KMS-11 (cell line): ENCODE results near the gene AKNAD1.
A peak's percentile ranks its signal among the peaks of the same experiment; 100 is the strongest.

Experiments
- H2AFZ ChIP-seq: fragments of 200-600 bp; sonication (generic); 2 replicates; pipeline ENCODE4 v1.6.1; 2016; ENCODE audit warnings: antibody characterized with exemption, mixed run types, low read depth
- H3K27ac ChIP-seq: fragments of 200-600 bp; sonication (generic); 2 replicates; pipeline ENCODE4 v1.6.1; 2016; ENCODE audit warnings: mild to moderate bottlenecking, mixed run types
- H3K27me3 ChIP-seq: fragments of 200-600 bp; sonication (generic); 2 replicates; pipeline ENCODE4 v1.6.1; 2017; ENCODE audit warnings: mild to moderate bottlenecking, low read depth, mixed run types, moderate library complexity; ENCODE audit not compliant: insufficient read depth
- H3K36me3 ChIP-seq: fragments of 200-600 bp; sonication (generic); 2 replicates; pipeline ENCODE4 v1.6.1; 2017; ENCODE audit warnings: mild to moderate bottlenecking, mixed run types; ENCODE audit not compliant: insufficient read depth
- H3K4me1 ChIP-seq: fragments of 200-600 bp; sonication (generic); 2 replicates; pipeline ENCODE4 v1.6.1; 2016; ENCODE audit warnings: mild to moderate bottlenecking, low read depth, mixed run types; ENCODE audit not compliant: poor library complexity, severe bottlenecking
- H3K4me2 ChIP-seq: fragments of 200-600 bp; sonication (generic); 2 replicates; pipeline ENCODE4 v1.7.0; 2016; ENCODE audit warnings: mild to moderate bottlenecking, mixed run types
- H3K4me3 ChIP-seq: fragments of 200-600 bp; sonication (generic); IDR thresholded peaks from 2 replicates; pipeline ENCODE4 v1.6.1; 2017; ENCODE audit warnings: low read depth, low read length, mixed read lengths; ENCODE audit not compliant: insufficient read depth
- H3K79me2 ChIP-seq: fragments of 200-600 bp; sonication (generic); 2 replicates; pipeline ENCODE4 v1.6.1; 2016; ENCODE audit warnings: low read depth, mixed run types; ENCODE audit not compliant: insufficient read depth
- H3K9ac ChIP-seq: fragments of 200-600 bp; sonication (generic); 2 replicates; pipeline ENCODE4 v1.6.1; 2016; ENCODE audit warnings: mild to moderate bottlenecking, mixed run types
- H4K20me1 ChIP-seq: fragments of 200-600 bp; sonication (generic); 2 replicates; pipeline ENCODE4 v1.6.1; 2016; ENCODE audit warnings: mild to moderate bottlenecking, mixed run types; ENCODE audit not compliant: insufficient read depth
- TF ChIP-seq, protein P1 (sequence below): fragments of 200-600 bp; sonication (generic); conservative IDR thresholded peaks from 2 replicates; pipeline ENCODE4 v1.6.1; 2017; ENCODE audit warnings: low read depth, mild to moderate bottlenecking, antibody characterized with exemption, low read length, moderate library complexity, mixed read lengths

The AKNAD1 gene, protein sequence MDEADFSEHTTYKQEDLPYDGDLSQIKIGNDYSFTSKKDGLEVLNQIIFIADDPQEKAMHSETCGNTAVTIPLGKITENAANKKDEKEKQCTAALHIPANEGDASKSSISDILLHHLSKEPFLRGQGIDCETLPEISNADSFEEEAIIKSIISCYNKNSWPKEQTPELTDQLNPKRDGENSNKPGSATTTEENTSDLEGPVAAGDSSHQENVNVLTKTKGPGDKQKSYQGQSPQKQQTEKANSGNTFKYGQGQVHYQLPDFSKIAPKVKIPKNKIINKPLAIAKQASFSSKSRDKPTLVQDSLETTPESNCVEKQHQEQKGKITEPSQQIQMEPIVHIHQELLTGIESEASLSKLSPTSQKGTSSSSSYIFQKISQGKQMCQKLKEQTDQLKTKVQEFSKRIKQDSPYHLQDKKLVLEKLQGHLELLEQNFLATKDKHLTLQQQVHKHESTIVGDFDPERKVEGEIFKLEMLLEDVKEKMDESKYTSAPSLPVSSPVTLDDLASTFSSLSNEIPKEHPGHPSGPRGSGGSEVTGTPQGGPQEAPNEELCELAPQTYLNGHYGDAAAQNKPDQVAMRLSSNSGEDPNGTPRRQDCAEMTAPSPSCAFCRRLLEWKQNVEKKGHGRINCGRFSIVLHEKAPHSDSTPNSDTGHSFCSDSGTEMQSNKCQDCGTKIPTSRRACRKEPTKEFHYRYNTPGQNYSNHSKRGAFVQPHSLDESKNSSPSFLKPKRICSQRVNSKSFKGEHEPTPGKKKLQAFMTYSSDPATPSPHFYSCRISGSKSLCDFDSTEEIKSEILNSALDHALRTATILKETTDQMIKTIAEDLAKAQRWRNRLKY

DNA sequence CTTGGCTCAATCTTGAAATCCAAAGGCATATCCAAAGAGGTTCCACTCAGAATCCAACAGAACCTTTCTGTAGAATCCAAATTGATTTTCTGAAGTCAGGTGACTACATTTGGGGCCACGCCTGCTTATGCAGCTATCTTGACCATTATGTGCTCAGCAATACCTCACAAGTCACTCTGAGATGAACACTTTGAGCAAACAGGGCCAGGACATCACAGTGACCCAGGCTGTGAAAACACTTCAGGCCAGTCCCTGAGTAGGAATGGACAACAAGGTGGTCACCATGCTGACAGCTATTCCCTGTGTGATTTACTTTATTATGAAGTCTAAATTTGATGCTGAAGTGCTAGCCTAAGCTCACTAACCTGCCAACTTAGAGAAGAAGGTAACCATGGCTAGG is at the start of gene AKNAD1:
AKNAD1 (minus strand) TSS at position 101 of the 400 bp plus-strand sequence. CDS start 4,430 bp downstream, outside the sequence.
- Histone ChIP-seq H3K4me2 (no peak within 1 kb of the TSS), H3K36me3 (no peaks in the 10 kb centered on the region), H2AFZ (no peak within 1 kb of the TSS), H3K27ac (no peak within 1 kb of the TSS), H4K20me1 (no peaks in the 10 kb centered on the region), H3K27me3 (no peaks in the 10 kb centered on the region), H3K9ac (no peak within 1 kb of the TSS), H3K79me2 (no peaks in the 10 kb centered on the region), H3K4me1 (no peaks in the 10 kb centered on the region), H3K4me3 (no peak within 1 kb of the TSS)
- TF ChIP-seq, protein P1, sequence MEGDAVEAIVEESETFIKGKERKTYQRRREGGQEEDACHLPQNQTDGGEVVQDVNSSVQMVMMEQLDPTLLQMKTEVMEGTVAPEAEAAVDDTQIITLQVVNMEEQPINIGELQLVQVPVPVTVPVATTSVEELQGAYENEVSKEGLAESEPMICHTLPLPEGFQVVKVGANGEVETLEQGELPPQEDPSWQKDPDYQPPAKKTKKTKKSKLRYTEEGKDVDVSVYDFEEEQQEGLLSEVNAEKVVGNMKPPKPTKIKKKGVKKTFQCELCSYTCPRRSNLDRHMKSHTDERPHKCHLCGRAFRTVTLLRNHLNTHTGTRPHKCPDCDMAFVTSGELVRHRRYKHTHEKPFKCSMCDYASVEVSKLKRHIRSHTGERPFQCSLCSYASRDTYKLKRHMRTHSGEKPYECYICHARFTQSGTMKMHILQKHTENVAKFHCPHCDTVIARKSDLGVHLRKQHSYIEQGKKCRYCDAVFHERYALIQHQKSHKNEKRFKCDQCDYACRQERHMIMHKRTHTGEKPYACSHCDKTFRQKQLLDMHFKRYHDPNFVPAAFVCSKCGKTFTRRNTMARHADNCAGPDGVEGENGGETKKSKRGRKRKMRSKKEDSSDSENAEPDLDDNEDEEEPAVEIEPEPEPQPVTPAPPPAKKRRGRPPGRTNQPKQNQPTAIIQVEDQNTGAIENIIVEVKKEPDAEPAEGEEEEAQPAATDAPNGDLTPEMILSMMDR: no peak

DNA sequence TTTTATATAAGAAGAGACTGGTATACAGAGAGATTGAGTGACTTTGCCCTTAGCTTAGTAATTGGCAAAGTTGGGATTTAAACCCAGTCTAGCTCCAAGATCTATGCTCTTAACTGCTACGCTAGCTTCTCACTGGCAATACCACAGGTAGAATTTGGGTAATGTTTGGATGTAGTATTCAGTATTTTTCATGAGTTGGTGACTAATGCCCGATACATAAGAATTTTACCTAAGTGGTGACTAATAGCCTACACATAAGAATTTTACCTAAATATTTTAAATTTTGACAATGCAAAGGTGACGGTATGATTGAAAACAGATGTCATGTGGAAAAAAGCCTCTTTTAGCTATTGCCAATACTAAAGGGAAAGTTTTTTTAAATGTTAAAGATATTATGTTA is 44.2 kb upstream of the AKNAD1 start:
- Histone ChIP-seq H2AFZ (no peak overlapping the region), H3K4me2 (no peak overlapping the region), H3K27me3 (no peaks in the 10 kb centered on the region), H3K9ac (no peak overlapping the region), H4K20me1 (no peaks in the 10 kb centered on the region), H3K4me1 (no peaks in the 10 kb centered on the region), H3K36me3 (no peaks in the 10 kb centered on the region), H3K79me2 (no peaks in the 10 kb centered on the region), H3K4me3 (no peak overlapping the region), H3K27ac (no peak overlapping the region)
- TF ChIP-seq, protein P1: no peak

DNA sequence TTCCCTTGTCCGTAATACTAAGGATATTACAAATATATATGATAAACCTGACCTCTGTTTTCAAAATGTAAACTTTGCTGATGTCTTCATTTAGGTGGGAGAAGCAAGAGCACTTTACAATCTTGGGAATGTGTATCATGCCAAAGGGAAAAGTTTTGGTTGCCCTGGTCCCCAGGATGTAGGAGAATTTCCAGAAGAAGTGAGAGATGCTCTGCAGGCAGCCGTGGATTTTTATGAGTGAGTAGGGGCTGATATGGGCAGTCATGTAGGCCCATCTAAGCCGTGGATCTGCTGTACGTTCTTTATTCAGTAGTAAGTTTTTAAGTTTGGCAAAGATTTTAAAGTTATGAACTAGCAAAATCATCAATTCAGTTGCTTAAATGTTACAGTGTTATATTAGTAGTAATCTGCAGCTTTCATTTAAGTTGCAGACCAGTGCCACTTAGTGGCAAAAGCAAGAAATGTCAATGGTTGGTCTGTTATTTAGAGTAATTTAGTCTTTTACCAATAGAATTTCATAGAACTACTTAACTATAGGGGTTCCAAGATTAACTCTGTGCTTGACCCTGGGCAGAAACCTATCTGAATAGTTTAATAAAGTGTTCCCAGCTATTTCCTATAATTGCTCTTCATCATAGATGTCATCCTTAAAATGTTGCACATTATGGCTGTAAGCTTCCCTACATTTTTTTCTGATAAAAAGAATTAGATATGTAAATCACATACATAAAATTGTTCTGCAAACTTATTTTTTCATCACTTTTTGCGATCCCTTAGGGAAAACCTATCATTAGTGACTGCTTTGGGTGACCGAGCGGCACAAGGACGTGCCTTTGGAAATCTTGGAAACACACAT is 41.2 kb upstream of the AKNAD1 start:
- H3K36me3 ChIP-seq: no peaks in the 10 kb centered on the region
- no peak overlapping the region for H3K27ac ChIP-seq
- no peaks in the 10 kb centered on the region for H3K27me3 ChIP-seq
- H3K9ac ChIP-seq: no peak overlapping the region
- no peaks in the 10 kb centered on the region for H3K4me1 ChIP-seq
- H3K79me2 ChIP-seq: no peaks in the 10 kb centered on the region
- H2AFZ ChIP-seq: no peak overlapping the region
- TF ChIP-seq, protein P1: peak; percentile 54; the same call in 1 of the 2 replicates
- H4K20me1 ChIP-seq: no peaks in the 10 kb centered on the region
- H3K4me3 ChIP-seq: no peak overlapping the region
- no peak overlapping the region for H3K4me2 ChIP-seq
